HCT116 (cell line): ENCODE measurements around the gene FMN2. TPM values are rescaled to one million over a fixed set of nuclear protein-coding genes. Genes with fewer than 3 reads are reported as not detected.

Experiments
- ATAC-seq: fragments of 200-7000 bp; cut with Tn5 transposase; 2 replicates; pipeline ENCODE4 v1.9.1; 2020; ENCODE audit warnings: mild to moderate bottlenecking, moderate library complexity
- BruUV-seq: library from RNA; stranded (reverse); fragments of 400-500 nt; replicated peaks from 2 replicates; lab custom pipeline; 2021; lab: Mats Ljungman, UMichigan
- CTCF ChIA-PET: fragments of 300-600 bp; sonication (Branson Sonifier 250); formaldehyde crosslinking; loops from one replicate; lab custom pipeline; 2021; ENCODE audit warnings: antibody characterized with exemption; lab: Charles Lee
- POLR2A ChIA-PET: fragments of 300-600, 350-600 bp; sonication (Branson Sonifier 250); formaldehyde crosslinking; loops from one replicate; lab custom pipeline; 2021; ENCODE audit warnings: antibody characterized with exemption; lab: Charles Lee
- RAD21 ChIA-PET, 2 experiments: fragments of 300-600 bp; sonication (Branson Sonifier 250); formaldehyde crosslinking; loops; one replicate each; lab custom pipeline; 2023; ENCODE audit warnings: low total read pairs in 2 of 2; ENCODE audit not compliant: uncharacterized antibody in 2 of 2, unreplicated experiment in 2 of 2, low non-redundant PET in 1 of 2; lab: Charles Lee
- DNase-seq: peaks from one replicate; pipeline ENCODE4 v3.0.0-alpha.2; 2010; ENCODE audit warnings: low read depth, low spot score
- H2AFZ ChIP-seq: fragments of 200-600 bp; shearing (Covaris generic), sonication (generic); 2 replicates; pipeline ENCODE4 v1.6.1; 2017; ENCODE audit warnings: low read depth, mixed run types, mixed read lengths, antibody characterized with exemption, low read length; ENCODE audit not compliant: poor library complexity, severe bottlenecking
- H3K27ac ChIP-seq: 2 replicates; pipeline ENCODE4 v1.5.1; 2012; ENCODE audit warnings: low read depth, low read length
- H3K27me3 ChIP-seq: fragments of 200-600 bp; sonication (generic); 2 replicates; pipeline ENCODE4 v1.6.1; 2016; ENCODE audit warnings: mixed run types, low read length, mixed read lengths; ENCODE audit not compliant: insufficient read depth
- H3K36me3 ChIP-seq, 2 experiments: fragments of 200-500 bp in 1 of 2; fragments of 200-600 bp in 1 of 2; sonication (Bioruptor generic) in 1 of 2; sonication (generic) in 1 of 2; 2 replicates each; pipeline versions ENCODE4 v1.5.1 to v1.6.1; 2014 to 2016; ENCODE audit warnings: low read length in 2 of 2, inconsistent platforms in 1 of 2, mixed read lengths in 1 of 2, mixed run types in 1 of 2; ENCODE audit not compliant: insufficient read depth in 2 of 2, control insufficient read depth in 1 of 2
- H3K4me1 ChIP-seq, 2 experiments: fragments of 200-600 bp in 1 of 2; sonication (generic) in 1 of 2; 2 replicates each; pipeline versions ENCODE4 v1.5.1 to v1.6.1; 2012 to 2017; ENCODE audit warnings: low read length in 2 of 2, inconsistent platforms in 1 of 2, mild to moderate bottlenecking in 1 of 2, mixed read lengths in 1 of 2, mixed run types in 1 of 2, moderate library complexity in 1 of 2; ENCODE audit not compliant: insufficient read depth in 2 of 2, control insufficient read depth in 1 of 2
- H3K4me2 ChIP-seq: fragments of 200-600 bp; sonication (generic); 2 replicates; pipeline ENCODE4 v1.6.1; 2017; ENCODE audit warnings: mixed run types, low read length, mixed read lengths
- H3K4me3 ChIP-seq, 2 experiments: fragments of 200-600 bp in 1 of 2; sonication (generic) in 1 of 2; replicated peaks in 1 of 2; 2 replicates each; pipeline ENCODE4 v1.5.1; 2011 to 2016; ENCODE audit warnings: low read length in 2 of 2, control low read depth in 1 of 2, low read depth in 1 of 2, mild to moderate bottlenecking in 1 of 2, mixed read lengths in 1 of 2, mixed run types in 1 of 2
- H3K79me2 ChIP-seq: fragments of 200-600 bp; sonication (generic); 2 replicates; pipeline ENCODE4 v1.6.1; 2017; ENCODE audit warnings: mild to moderate bottlenecking, mixed run types, low read length, moderate library complexity, mixed read lengths; ENCODE audit not compliant: insufficient read depth
- H3K9ac ChIP-seq: fragments of 200-600 bp; sonication (generic); 2 replicates; pipeline ENCODE4 v1.6.1; 2016; ENCODE audit warnings: low read length, mixed read lengths
- H3K9me2 ChIP-seq: fragments of 200-600 bp; sonication (generic), shearing (Covaris generic); 2 replicates; pipeline ENCODE4 v1.6.1; 2017; ENCODE audit warnings: mixed run types, mild to moderate bottlenecking, moderate library complexity; ENCODE audit not compliant: insufficient read depth
- H3K9me3 ChIP-seq, 2 experiments: fragments of 200-500 bp in 1 of 2; fragments of 200-600 bp in 1 of 2; sonication (Bioruptor generic) in 1 of 2; sonication (generic) in 1 of 2; 2 replicates each; pipeline ENCODE4 v1.6.1; 2014 to 2017; ENCODE audit warnings: low read length in 2 of 2, mixed read lengths in 2 of 2, inconsistent platforms in 1 of 2, low read depth in 1 of 2, mild to moderate bottlenecking in 1 of 2, mixed run types in 1 of 2, moderate library complexity in 1 of 2; ENCODE audit not compliant: control insufficient read depth in 1 of 2, insufficient read depth in 1 of 2
- H4K20me1 ChIP-seq: fragments of 200-600 bp; sonication (generic), shearing (Covaris generic); 2 replicates; pipeline ENCODE4 v1.6.1; 2017; ENCODE audit warnings: mixed run types, mild to moderate bottlenecking, moderate library complexity; ENCODE audit not compliant: insufficient read depth
- ATF3 ChIP-seq: IDR thresholded peaks from 2 replicates; pipeline ENCODE4 v1.6.1; 2012
- CBX3 ChIP-seq: IDR thresholded peaks from 2 replicates; pipeline ENCODE4 v1.6.1; 2012; ENCODE audit warnings: low read depth
- EZH2phosphoT487 ChIP-seq: fragments of 200-600 bp; IDR thresholded peaks from 2 replicates; pipeline ENCODE4 v1.6.1; 2018; ENCODE audit warnings: antibody characterized with exemption, borderline replicate concordance
- FOSL1 ChIP-seq: IDR thresholded peaks from 2 replicates; pipeline ENCODE4 v1.6.1; 2012; ENCODE audit warnings: low read depth
- JUND ChIP-seq: IDR thresholded peaks from 2 replicates; pipeline ENCODE4 v1.6.1; 2012
- RAD21 ChIP-seq: IDR thresholded peaks from 2 replicates; pipeline ENCODE4 v1.6.1; 2012; ENCODE audit warnings: low read depth, mild to moderate bottlenecking
- REST ChIP-seq: IDR thresholded peaks from 2 replicates; pipeline ENCODE4 v1.6.1; 2012; ENCODE audit warnings: low read depth
- SIN3A ChIP-seq: IDR thresholded peaks from 2 replicates; pipeline ENCODE4 v1.6.1; 2012; ENCODE audit warnings: low read depth
- SP1 ChIP-seq: IDR thresholded peaks from 2 replicates; pipeline ENCODE4 v1.6.1; 2012; ENCODE audit warnings: low read depth
- SRF ChIP-seq: IDR thresholded peaks from 2 replicates; pipeline ENCODE4 v1.6.1; 2012; ENCODE audit warnings: low read depth
- TCF7L2 ChIP-seq: IDR thresholded peaks from 2 replicates; pipeline ENCODE4 v1.7.0; 2011; ENCODE audit warnings: borderline replicate concordance, inconsistent platforms; ENCODE audit not compliant: insufficient read depth, insufficient read length; ENCODE audit errors: extremely low read depth
- YY1 ChIP-seq: IDR thresholded peaks from 2 replicates; pipeline ENCODE4 v1.6.1; 2011; ENCODE audit warnings: low read length, low read depth, moderate library complexity, mild to moderate bottlenecking; ENCODE audit not compliant: insufficient replicate concordance; ENCODE audit errors: extremely low read depth
- ZFX ChIP-seq: fragments of 450-650 bp; IDR thresholded peaks from 2 replicates; pipeline ENCODE4 v1.6.1; 2017
- ZNF274 ChIP-seq: fragments of 200-500 bp; sonication (Bioruptor generic); IDR thresholded peaks from 2 replicates; pipeline ENCODE4 v1.6.1; 2014; ENCODE audit warnings: mild to moderate bottlenecking, low read depth, low read length, inconsistent platforms
- intact Hi-C: fragments of 100-400 bp; cut with micrococcal nuclease; formaldehyde crosslinking; loops from 2 replicates; pipeline ENCODE4 v1.10.0; 2022
- total RNA-seq: library from RNA; stranded (reverse); gene quantifications from one replicate; pipeline ENCODE4 v1.2.1, GENCODE V29; 2021; ENCODE audit not compliant: unreplicated experiment
- TF ChIP-seq, protein P1 (sequence below), 3 experiments: fragments of 200-600 bp in 1 of 3; sonication (generic) in 1 of 3; IDR thresholded peaks in 2 of 3; conservative IDR thresholded peaks in 1 of 3; 2 replicates each; pipeline ENCODE4 v1.5.1; 2012 to 2017; ENCODE audit warnings: low read depth in 2 of 3, low read length in 2 of 3, antibody characterized with exemption in 1 of 3, borderline replicate concordance in 1 of 3, control low read depth in 1 of 3, mild to moderate bottlenecking in 1 of 3, mixed read lengths in 1 of 3, mixed run types in 1 of 3, moderate library complexity in 1 of 3; ENCODE audit not compliant: insufficient read depth in 1 of 3
- TF ChIP-seq, protein P2 (sequence below): IDR thresholded peaks from 2 replicates; pipeline ENCODE4 v1.6.1; 2011; ENCODE audit warnings: mild to moderate bottlenecking, low read length, moderate library complexity; ENCODE audit not compliant: insufficient replicate concordance; ENCODE audit errors: extremely low read depth

FMN2 gene
- total RNA-seq, 1 experiment from 2014 or later = not detected

GRCh38 chr1:240329443-240329842 lies 237.8 kb downstream of the FMN2 start:
- Histone ChIP-seq H3K79me2 (no peaks in the 10 kb centered on the region), H3K9me2 (no peaks in the 10 kb centered on the region), H2AFZ (no peak overlapping the region), H3K27ac (no peak overlapping the region), H3K9me3 (peaks cover 4% of the 10 kb centered on the region in 2 experiments; a peak in 2 of 4 replicates), H3K4me2 (no peak overlapping the region), H3K4me3 (no peak overlapping the region)
- BruUV-seq = no TSS peak
- DNase-seq (no peak), ATAC-seq (no peak)
- RAD21 ChIA-PET = no interaction called here
- TF ChIP-seq EZH2phosphoT487 (no peak), RAD21 (no peak), SP1 (no peak), JUND (no peak), ZFX (no peak), SIN3A (no peak), FOSL1 (no peak), REST (no peak), ATF3 (no peak), SRF (no peak), YY1 (no peak), ZNF274 (no peak), TCF7L2 (no peak), CBX3 (no peak)
- TF ChIP-seq, protein P1, sequence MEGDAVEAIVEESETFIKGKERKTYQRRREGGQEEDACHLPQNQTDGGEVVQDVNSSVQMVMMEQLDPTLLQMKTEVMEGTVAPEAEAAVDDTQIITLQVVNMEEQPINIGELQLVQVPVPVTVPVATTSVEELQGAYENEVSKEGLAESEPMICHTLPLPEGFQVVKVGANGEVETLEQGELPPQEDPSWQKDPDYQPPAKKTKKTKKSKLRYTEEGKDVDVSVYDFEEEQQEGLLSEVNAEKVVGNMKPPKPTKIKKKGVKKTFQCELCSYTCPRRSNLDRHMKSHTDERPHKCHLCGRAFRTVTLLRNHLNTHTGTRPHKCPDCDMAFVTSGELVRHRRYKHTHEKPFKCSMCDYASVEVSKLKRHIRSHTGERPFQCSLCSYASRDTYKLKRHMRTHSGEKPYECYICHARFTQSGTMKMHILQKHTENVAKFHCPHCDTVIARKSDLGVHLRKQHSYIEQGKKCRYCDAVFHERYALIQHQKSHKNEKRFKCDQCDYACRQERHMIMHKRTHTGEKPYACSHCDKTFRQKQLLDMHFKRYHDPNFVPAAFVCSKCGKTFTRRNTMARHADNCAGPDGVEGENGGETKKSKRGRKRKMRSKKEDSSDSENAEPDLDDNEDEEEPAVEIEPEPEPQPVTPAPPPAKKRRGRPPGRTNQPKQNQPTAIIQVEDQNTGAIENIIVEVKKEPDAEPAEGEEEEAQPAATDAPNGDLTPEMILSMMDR (IDR thresholded peaks at IDR 0.05 in 2 of 3, conservative IDR thresholded peaks at IDR 0.05 in 1 of 3; ENCODE audit: borderline replicate concordance in 1 of 3, insufficient read depth in 1 of 3, low read depth in 2 of 3, low read length in 2 of 3) = no peak
- TF ChIP-seq, protein P2, sequence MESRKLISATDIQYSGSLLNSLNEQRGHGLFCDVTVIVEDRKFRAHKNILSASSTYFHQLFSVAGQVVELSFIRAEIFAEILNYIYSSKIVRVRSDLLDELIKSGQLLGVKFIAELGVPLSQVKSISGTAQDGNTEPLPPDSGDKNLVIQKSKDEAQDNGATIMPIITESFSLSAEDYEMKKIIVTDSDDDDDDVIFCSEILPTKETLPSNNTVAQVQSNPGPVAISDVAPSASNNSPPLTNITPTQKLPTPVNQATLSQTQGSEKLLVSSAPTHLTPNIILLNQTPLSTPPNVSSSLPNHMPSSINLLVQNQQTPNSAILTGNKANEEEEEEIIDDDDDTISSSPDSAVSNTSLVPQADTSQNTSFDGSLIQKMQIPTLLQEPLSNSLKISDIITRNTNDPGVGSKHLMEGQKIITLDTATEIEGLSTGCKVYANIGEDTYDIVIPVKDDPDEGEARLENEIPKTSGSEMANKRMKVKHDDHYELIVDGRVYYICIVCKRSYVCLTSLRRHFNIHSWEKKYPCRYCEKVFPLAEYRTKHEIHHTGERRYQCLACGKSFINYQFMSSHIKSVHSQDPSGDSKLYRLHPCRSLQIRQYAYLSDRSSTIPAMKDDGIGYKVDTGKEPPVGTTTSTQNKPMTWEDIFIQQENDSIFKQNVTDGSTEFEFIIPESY = no peak
- TF ChIP-seq, all 23 proteins: peak for 0
- POLR2A ChIA-PET = no interaction called here
- Histone ChIP-seq H4K20me1 (no peaks in the 10 kb centered on the region), H3K27me3 (no peaks in the 10 kb centered on the region), H3K36me3 (no peaks in the 10 kb centered on the region), H3K9ac (no peak overlapping the region), H3K4me1 (no peaks in the 10 kb centered on the region)
- CTCF ChIA-PET = no interaction called here
- intact Hi-C loops = no loop called here
